NCI-H2227 (cell line): ENCODE data around the gene KRT17.
"Not testable (repeated sequence)": the region's sequence is repeated elsewhere in the genome, so short reads cannot be mapped to it uniquely, and the experiment has no call there.

Experiments
- DNase-seq: peaks from one replicate; lab custom pipeline; 2025; ENCODE audit not compliant: unreplicated experiment; lab: John Stamatoyannopoulos, UW

Gene KRT17

GRCh38 chr17:41654678-41655607, 30.6 kb upstream of the KRT17 start:
- DNase-seq, result no peak

- no peak for DNase-seq
These were observed 29.7 kb upstream of the KRT17 start for GRCh38 chr17:41653892-41654677.

- DNase-seq, result no peak
These were observed 29.0 kb upstream of the KRT17 start for GRCh38 chr17:41653421-41653820.

- DNase-seq, result no peak
These were observed 28.1 kb upstream of the KRT17 start for GRCh38 chr17:41652461-41652970.

GRCh38 chr17:41651625-41652460, 27.5 kb upstream of the KRT17 start:
- no peak for DNase-seq

GRCh38 chr17:41650794-41651624, 26.6 kb upstream of the KRT17 start:
- DNase-seq, result no peak

GRCh38 chr17:41649923-41650519, 25.6 kb upstream of the KRT17 start:
- DNase-seq, result no peak

- DNase-seq, result peak; percentile 88
These were observed 24.2 kb upstream of the KRT17 start for GRCh38 chr17:41648411-41649195.

- peak; percentile 89 for DNase-seq
These were observed 23.6 kb upstream of the KRT17 start for GRCh38 chr17:41647940-41648410.

- DNase-seq, result peak; percentile 37
These were observed 22.9 kb upstream of the KRT17 start for GRCh38 chr17:41647038-41647813.

GRCh38 chr17:41642252-41643156, 18.1 kb upstream of the KRT17 start:
- no peak for DNase-seq

- not testable (repeated sequence) for DNase-seq
These were observed 16.2 kb upstream of the KRT17 start for GRCh38 chr17:41640596-41640995.

GRCh38 chr17:41639492-41640473, 15.4 kb upstream of the KRT17 start:
- DNase-seq, result no peak

- no peak for DNase-seq
These were observed 14.6 kb upstream of the KRT17 start for GRCh38 chr17:41638941-41639340.

GRCh38 chr17:41638194-41638593, 13.8 kb upstream of the KRT17 start:
- no peak for DNase-seq

- DNase-seq, result no peak
These were observed 12.3 kb upstream of the KRT17 start for GRCh38 chr17:41636652-41637051.
